Mucosa of descending colon (tissue), 3 donors: ENCODE results near the gene ZNF205. TPM values are rescaled to one million over a fixed set of nuclear protein-coding genes. Genes with fewer than 3 reads are reported as not detected.
A peak's percentile ranks its signal among the peaks of the same experiment; 100 is the strongest.

ENCODE experiments used
- ATAC-seq: fragments of 200-7000 bp; cut with Tn5 transposase; one replicate; pipeline ENCODE4 v1.9.1; 2020; ENCODE audit warnings: mild to moderate bottlenecking, moderate library complexity
- DNase-seq, 3 donors: peaks; one replicate each; pipeline ENCODE4 v3.0.0-alpha.2; 2020
- H3K36me3 ChIP-seq: fragments of 200-600 bp; one replicate; pipeline ENCODE4 v1.8.0; 2021; ENCODE audit warnings: low read depth, mild to moderate bottlenecking
- H3K4me1 ChIP-seq: fragments of 200-600 bp; one replicate; pipeline ENCODE4 v1.8.0; 2021; ENCODE audit warnings: low read depth, mild to moderate bottlenecking
- H3K4me3 ChIP-seq: fragments of 200-600 bp; one replicate; pipeline ENCODE4 v1.8.0; 2021; ENCODE audit warnings: mild to moderate bottlenecking
- H3K9me3 ChIP-seq: fragments of 200-600 bp; one replicate; pipeline ENCODE4 v1.8.0; 2021; ENCODE audit warnings: mild to moderate bottlenecking
- intact Hi-C, 2 donors: fragments of 100-400 bp; cut with DNase I in 1 of 2; cut with micrococcal nuclease in 1 of 2; formaldehyde crosslinking; loops; one replicate each; pipeline versions ENCODE4 v1.11.0 to v1.11.1; 2022; cut with DNase I, micrococcal nuclease
- total RNA-seq, 3 donors: library from RNA; stranded (reverse); fragmentation: NEBNext Ultra II Directional in 2 of 3; extraction: Animal tissue kit (Norgen Biotek cat#: 25700) in 2 of 3; gene quantifications; one replicate each; pipeline versions ENCODE4 v1.2.1 to v1.2.4, GENCODE V29; 2021 to 2023
- TF ChIP-seq, protein P1 (sequence below): fragments of 200-600 bp; IDR thresholded peaks from one replicate; pipeline ENCODE4 v1.8.0; 2022; ENCODE audit warnings: antibody characterized with exemption, mild to moderate bottlenecking
- donor health status: DM: no; HTN: no; CAD: no; lungs with moderate emphysema.
- donor health status: DM: no; HTN: no; CAD: no.
- donor health status: DM: no; HTN: yes; CAD: no.

The ZNF205 gene
- total RNA-seq, 3 donors from 2014 or later = 8.5 to 10.2 (median 10.2) TPM

GRCh38 chr16:3094289-3095027 lies 17.9 kb upstream of the ZNF205 start:
- Histone ChIP-seq H3K4me1 (peaks cover under 1% of the 10 kb centered on the region), H3K36me3 (no peaks in the 10 kb centered on the region), H3K9me3 (no peaks in the 10 kb centered on the region), H3K4me3 (no peak overlapping the region)
- peak; percentile 72 for ATAC-seq
- TF ChIP-seq, protein P1, sequence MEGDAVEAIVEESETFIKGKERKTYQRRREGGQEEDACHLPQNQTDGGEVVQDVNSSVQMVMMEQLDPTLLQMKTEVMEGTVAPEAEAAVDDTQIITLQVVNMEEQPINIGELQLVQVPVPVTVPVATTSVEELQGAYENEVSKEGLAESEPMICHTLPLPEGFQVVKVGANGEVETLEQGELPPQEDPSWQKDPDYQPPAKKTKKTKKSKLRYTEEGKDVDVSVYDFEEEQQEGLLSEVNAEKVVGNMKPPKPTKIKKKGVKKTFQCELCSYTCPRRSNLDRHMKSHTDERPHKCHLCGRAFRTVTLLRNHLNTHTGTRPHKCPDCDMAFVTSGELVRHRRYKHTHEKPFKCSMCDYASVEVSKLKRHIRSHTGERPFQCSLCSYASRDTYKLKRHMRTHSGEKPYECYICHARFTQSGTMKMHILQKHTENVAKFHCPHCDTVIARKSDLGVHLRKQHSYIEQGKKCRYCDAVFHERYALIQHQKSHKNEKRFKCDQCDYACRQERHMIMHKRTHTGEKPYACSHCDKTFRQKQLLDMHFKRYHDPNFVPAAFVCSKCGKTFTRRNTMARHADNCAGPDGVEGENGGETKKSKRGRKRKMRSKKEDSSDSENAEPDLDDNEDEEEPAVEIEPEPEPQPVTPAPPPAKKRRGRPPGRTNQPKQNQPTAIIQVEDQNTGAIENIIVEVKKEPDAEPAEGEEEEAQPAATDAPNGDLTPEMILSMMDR = peak; percentile 44
- intact Hi-C loops = no loop called here
- peak in 2 of 3 donors; percentile 37 to 80 for DNase-seq

GRCh38 chr16:3095869-3096268 lies 16.5 kb upstream of the ZNF205 start:
- DNase-seq (peak; percentile 40 to 63 (median 51)), ATAC-seq (peak; percentile 25)
- intact Hi-C loops = no loop called here

DNA sequence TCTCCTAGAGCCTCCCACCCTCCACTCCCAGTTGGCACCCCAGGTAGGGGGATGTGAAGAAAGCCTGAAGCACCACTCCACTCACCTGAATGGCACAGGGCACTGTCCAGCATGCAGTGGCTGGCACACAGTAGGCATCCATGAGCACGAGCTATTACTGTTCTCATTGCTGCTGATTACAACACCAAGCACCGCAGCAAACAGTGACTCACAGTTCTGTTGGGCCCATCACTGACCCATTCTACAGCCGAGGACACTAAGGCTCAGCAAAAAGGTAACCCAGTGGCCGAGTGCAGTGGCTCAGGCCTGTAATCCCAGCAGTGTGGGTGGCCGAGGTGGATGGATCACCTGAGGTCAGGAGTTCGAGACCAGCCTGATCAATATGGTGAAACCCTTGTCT lies 16.0 kb upstream of the ZNF205 start:
- H3K36me3 ChIP-seq = no peaks in the 10 kb centered on the region
- H3K4me1 ChIP-seq = peaks cover 16% of the 10 kb centered on the region
- ATAC-seq = no peak
- H3K9me3 ChIP-seq = no peaks in the 10 kb centered on the region
- TF ChIP-seq, protein P1 = no peak
- intact Hi-C loops = no loop called here
- no peak overlapping the region for H3K4me3 ChIP-seq
- peak in 2 of 3 donors; percentile 17 to 33 for DNase-seq

More at GRCh38 chr16:3095869-3096268, 16.5 kb upstream of the ZNF205 start:
- no peaks in the 10 kb centered on the region for H3K36me3 ChIP-seq
- H3K4me1 ChIP-seq = peaks cover 12% of the 10 kb centered on the region
- TF ChIP-seq, protein P1 = no peak
- H3K9me3 ChIP-seq = no peaks in the 10 kb centered on the region
- no peak overlapping the region for H3K4me3 ChIP-seq

GRCh38 chr16:3097266-3097665 lies 15.1 kb upstream of the ZNF205 start:
- intact Hi-C loops = no loop called here
- Histone ChIP-seq H3K4me3 (no peak overlapping the region), H3K9me3 (no peaks in the 10 kb centered on the region)

DNA sequence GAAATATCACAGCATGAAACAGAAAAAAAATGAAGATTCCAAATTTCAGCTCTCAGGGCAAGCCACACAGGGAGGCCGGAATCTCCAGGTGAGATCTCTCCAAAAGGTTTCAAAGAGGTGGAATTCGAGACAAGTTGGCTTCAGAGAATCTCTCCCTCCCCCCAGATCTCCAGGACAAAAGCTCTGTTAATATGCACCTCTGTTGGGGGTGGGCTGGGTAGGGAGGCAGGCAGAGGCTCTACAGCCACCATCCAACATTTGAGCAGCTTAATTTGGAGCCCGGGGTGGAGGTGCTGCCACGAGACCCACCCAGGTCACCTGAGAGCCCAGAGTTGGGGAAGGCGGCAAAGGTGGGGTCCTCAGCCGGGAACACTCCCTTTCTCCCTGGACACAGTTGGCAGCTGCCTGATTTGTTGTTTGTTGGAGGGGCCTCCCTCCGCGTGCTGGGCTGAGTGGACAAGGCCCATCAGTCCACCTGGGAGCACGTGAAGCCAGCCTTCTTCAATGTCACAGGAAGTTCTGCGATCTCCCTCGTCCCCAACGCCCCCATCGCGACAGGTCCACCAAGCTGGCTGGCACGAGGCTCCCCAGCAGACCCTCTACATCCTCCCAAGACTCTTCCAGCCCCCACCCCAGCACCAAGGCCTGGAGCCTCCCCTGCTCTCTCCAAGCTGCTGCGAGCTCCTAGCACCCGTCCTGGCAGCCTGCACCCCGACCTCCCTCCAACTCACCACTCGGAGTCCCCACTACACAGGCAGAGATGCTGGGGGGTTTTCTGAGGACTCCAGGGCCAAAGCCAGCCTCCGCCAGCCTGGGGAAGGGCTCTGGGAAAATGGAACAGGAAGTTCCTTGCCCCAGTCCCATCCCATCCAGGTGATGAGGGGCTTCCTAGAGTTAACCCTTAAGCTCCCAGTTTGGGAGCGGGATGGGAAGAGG lies 13.7 kb upstream of the ZNF205 start, which contains the start of gene ZSCAN10:
TSS of gene ZSCAN10 (minus strand) at position 836 of the 936 bp plus-strand sequence. CDS start 6,357 bp downstream, outside the sequence.
- H3K9me3 ChIP-seq = no peaks in the 10 kb centered on the region
- intact Hi-C loops = no loop called here

More at GRCh38 chr16:3097266-3097665, 15.1 kb upstream of the ZNF205 start:
- TF ChIP-seq, protein P1 = no peak
- H3K4me1 ChIP-seq = peaks cover 17% of the 10 kb centered on the region
- H3K36me3 ChIP-seq = no peaks in the 10 kb centered on the region
- no peak for ATAC-seq
- peak in 2 of 3 donors; percentile 7 to 36 for DNase-seq

More for the DNA sequence above, 13.7 kb upstream of the ZNF205 start, which contains the start of gene ZSCAN10:
- H3K4me1 ChIP-seq = peaks cover 17% of the 10 kb centered on the region
- H3K36me3 ChIP-seq = no peaks in the 10 kb centered on the region
- DNase-seq = peak in 2 of 3 donors; percentile 36 to 57
- H3K4me3 ChIP-seq = no peak within 1 kb of the TSS
- no peak for ATAC-seq
- TF ChIP-seq, protein P1 = no peak
